HCT116 (cell line): ENCODE measurements around the gene PIK3R1. TPM values are rescaled to one million over a fixed set of nuclear protein-coding genes. Genes with fewer than 3 reads are reported as not detected.

Source experiments
- ATAC-seq: fragments of 200-7000 bp; cut with Tn5 transposase; 2 replicates; pipeline ENCODE4 v1.9.1; 2020; ENCODE audit warnings: mild to moderate bottlenecking, moderate library complexity
- BruUV-seq: library from RNA; stranded (reverse); fragments of 400-500 nt; replicated peaks from 2 replicates; lab custom pipeline; 2021; lab: Mats Ljungman, UMichigan
- CTCF ChIA-PET: fragments of 300-600 bp; sonication (Branson Sonifier 250); formaldehyde crosslinking; loops from one replicate; lab custom pipeline; 2021; ENCODE audit warnings: antibody characterized with exemption; lab: Charles Lee
- POLR2A ChIA-PET: fragments of 300-600, 350-600 bp; sonication (Branson Sonifier 250); formaldehyde crosslinking; loops from one replicate; lab custom pipeline; 2021; ENCODE audit warnings: antibody characterized with exemption; lab: Charles Lee
- RAD21 ChIA-PET, 2 experiments: fragments of 300-600 bp; sonication (Branson Sonifier 250); formaldehyde crosslinking; loops; one replicate each; lab custom pipeline; 2023; ENCODE audit warnings: low total read pairs in 2 of 2; ENCODE audit not compliant: uncharacterized antibody in 2 of 2, unreplicated experiment in 2 of 2, low non-redundant PET in 1 of 2; lab: Charles Lee
- DNase-seq: peaks from one replicate; pipeline ENCODE4 v3.0.0-alpha.2; 2010; ENCODE audit warnings: low read depth, low spot score
- H2AFZ ChIP-seq: fragments of 200-600 bp; shearing (Covaris generic), sonication (generic); 2 replicates; pipeline ENCODE4 v1.6.1; 2017; ENCODE audit warnings: low read depth, mixed run types, mixed read lengths, antibody characterized with exemption, low read length; ENCODE audit not compliant: poor library complexity, severe bottlenecking
- H3K27ac ChIP-seq: 2 replicates; pipeline ENCODE4 v1.5.1; 2012; ENCODE audit warnings: low read depth, low read length
- H3K27me3 ChIP-seq: fragments of 200-600 bp; sonication (generic); 2 replicates; pipeline ENCODE4 v1.6.1; 2016; ENCODE audit warnings: mixed run types, low read length, mixed read lengths; ENCODE audit not compliant: insufficient read depth
- H3K36me3 ChIP-seq, 2 experiments: fragments of 200-500 bp in 1 of 2; fragments of 200-600 bp in 1 of 2; sonication (Bioruptor generic) in 1 of 2; sonication (generic) in 1 of 2; 2 replicates each; pipeline versions ENCODE4 v1.5.1 to v1.6.1; 2014 to 2016; ENCODE audit warnings: low read length in 2 of 2, inconsistent platforms in 1 of 2, mixed read lengths in 1 of 2, mixed run types in 1 of 2; ENCODE audit not compliant: insufficient read depth in 2 of 2, control insufficient read depth in 1 of 2
- H3K4me1 ChIP-seq, 2 experiments: fragments of 200-600 bp in 1 of 2; sonication (generic) in 1 of 2; 2 replicates each; pipeline versions ENCODE4 v1.5.1 to v1.6.1; 2012 to 2017; ENCODE audit warnings: low read length in 2 of 2, inconsistent platforms in 1 of 2, mild to moderate bottlenecking in 1 of 2, mixed read lengths in 1 of 2, mixed run types in 1 of 2, moderate library complexity in 1 of 2; ENCODE audit not compliant: insufficient read depth in 2 of 2, control insufficient read depth in 1 of 2
- H3K4me2 ChIP-seq: fragments of 200-600 bp; sonication (generic); 2 replicates; pipeline ENCODE4 v1.6.1; 2017; ENCODE audit warnings: mixed run types, low read length, mixed read lengths
- H3K4me3 ChIP-seq, 2 experiments: fragments of 200-600 bp in 1 of 2; sonication (generic) in 1 of 2; replicated peaks in 1 of 2; 2 replicates each; pipeline ENCODE4 v1.5.1; 2011 to 2016; ENCODE audit warnings: low read length in 2 of 2, control low read depth in 1 of 2, low read depth in 1 of 2, mild to moderate bottlenecking in 1 of 2, mixed read lengths in 1 of 2, mixed run types in 1 of 2
- H3K79me2 ChIP-seq: fragments of 200-600 bp; sonication (generic); 2 replicates; pipeline ENCODE4 v1.6.1; 2017; ENCODE audit warnings: mild to moderate bottlenecking, mixed run types, low read length, moderate library complexity, mixed read lengths; ENCODE audit not compliant: insufficient read depth
- H3K9ac ChIP-seq: fragments of 200-600 bp; sonication (generic); 2 replicates; pipeline ENCODE4 v1.6.1; 2016; ENCODE audit warnings: low read length, mixed read lengths
- H3K9me2 ChIP-seq: fragments of 200-600 bp; sonication (generic), shearing (Covaris generic); 2 replicates; pipeline ENCODE4 v1.6.1; 2017; ENCODE audit warnings: mixed run types, mild to moderate bottlenecking, moderate library complexity; ENCODE audit not compliant: insufficient read depth
- H3K9me3 ChIP-seq, 2 experiments: fragments of 200-500 bp in 1 of 2; fragments of 200-600 bp in 1 of 2; sonication (Bioruptor generic) in 1 of 2; sonication (generic) in 1 of 2; 2 replicates each; pipeline ENCODE4 v1.6.1; 2014 to 2017; ENCODE audit warnings: low read length in 2 of 2, mixed read lengths in 2 of 2, inconsistent platforms in 1 of 2, low read depth in 1 of 2, mild to moderate bottlenecking in 1 of 2, mixed run types in 1 of 2, moderate library complexity in 1 of 2; ENCODE audit not compliant: control insufficient read depth in 1 of 2, insufficient read depth in 1 of 2
- H4K20me1 ChIP-seq: fragments of 200-600 bp; sonication (generic), shearing (Covaris generic); 2 replicates; pipeline ENCODE4 v1.6.1; 2017; ENCODE audit warnings: mixed run types, mild to moderate bottlenecking, moderate library complexity; ENCODE audit not compliant: insufficient read depth
- EGR1 ChIP-seq: IDR thresholded peaks from 2 replicates; pipeline ENCODE4 v1.6.1; 2012; ENCODE audit warnings: low read depth
- ELF1 ChIP-seq: IDR thresholded peaks from 2 replicates; pipeline ENCODE4 v1.6.1; 2012; ENCODE audit warnings: low read depth, borderline replicate concordance
- EZH2 ChIP-seq: fragments of 200-600 bp; sonication (generic); IDR thresholded peaks from 2 replicates; pipeline ENCODE4 v1.6.1; 2017; ENCODE audit warnings: antibody characterized with exemption, mixed run types
- EZH2phosphoT487 ChIP-seq: fragments of 200-600 bp; IDR thresholded peaks from 2 replicates; pipeline ENCODE4 v1.6.1; 2018; ENCODE audit warnings: antibody characterized with exemption, borderline replicate concordance
- FOSL1 ChIP-seq: IDR thresholded peaks from 2 replicates; pipeline ENCODE4 v1.6.1; 2012; ENCODE audit warnings: low read depth
- JUND ChIP-seq: IDR thresholded peaks from 2 replicates; pipeline ENCODE4 v1.6.1; 2012
- POLR2A ChIP-seq: IDR thresholded peaks from 2 replicates; pipeline ENCODE4 v1.7.0; 2011; ENCODE audit warnings: borderline replicate concordance; ENCODE audit not compliant: insufficient read depth, insufficient read length; ENCODE audit errors: extremely low read depth
- POLR2AphosphoS5 ChIP-seq: IDR thresholded peaks from 2 replicates; pipeline ENCODE4 v1.6.1; 2011; ENCODE audit warnings: mild to moderate bottlenecking, low read depth, low read length, moderate library complexity
- RAD21 ChIP-seq: IDR thresholded peaks from 2 replicates; pipeline ENCODE4 v1.6.1; 2012; ENCODE audit warnings: low read depth, mild to moderate bottlenecking
- SRF ChIP-seq: IDR thresholded peaks from 2 replicates; pipeline ENCODE4 v1.6.1; 2012; ENCODE audit warnings: low read depth
- TCF7L2 ChIP-seq: IDR thresholded peaks from 2 replicates; pipeline ENCODE4 v1.7.0; 2011; ENCODE audit warnings: borderline replicate concordance, inconsistent platforms; ENCODE audit not compliant: insufficient read depth, insufficient read length; ENCODE audit errors: extremely low read depth
- intact Hi-C: fragments of 100-400 bp; cut with micrococcal nuclease; formaldehyde crosslinking; loops from 2 replicates; pipeline ENCODE4 v1.10.0; 2022
- total RNA-seq: library from RNA; stranded (reverse); gene quantifications from one replicate; pipeline ENCODE4 v1.2.1, GENCODE V29; 2021; ENCODE audit not compliant: unreplicated experiment

The PIK3R1 gene
- total RNA-seq, 1 experiment from 2014 or later, result 7.2 TPM

DNA sequence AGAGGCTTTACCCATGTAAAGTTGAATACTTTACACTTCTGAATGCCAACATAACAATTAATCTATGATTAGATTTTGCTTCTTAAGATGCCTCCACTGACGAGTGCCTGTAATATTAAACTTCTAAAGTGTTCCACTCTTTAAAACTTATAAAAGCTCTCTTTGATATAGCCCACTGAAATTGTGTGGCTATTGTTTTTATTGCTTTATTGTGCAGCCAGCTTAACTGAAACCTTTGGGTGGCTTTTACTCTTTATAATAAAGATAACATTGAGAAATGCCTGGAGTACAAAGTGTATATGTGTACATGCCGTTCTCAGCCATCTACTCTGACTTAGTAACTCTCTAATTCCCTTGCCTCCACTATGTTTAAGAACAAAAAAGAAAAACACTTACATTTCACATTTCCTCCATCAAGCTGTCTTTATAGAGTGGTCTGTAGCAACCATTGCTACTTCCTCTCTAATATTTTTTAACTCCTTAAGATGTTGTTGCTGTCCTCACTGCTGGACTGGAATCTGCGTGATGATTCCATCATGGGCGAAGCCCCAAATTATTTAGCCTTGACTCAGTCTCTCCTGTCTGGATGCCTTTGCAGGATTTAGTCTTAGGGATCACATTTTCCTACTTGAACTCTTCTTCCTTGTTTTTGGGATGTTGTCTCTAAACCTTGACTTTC lies 9.1 kb downstream of the PIK3R1 start:
- no peak overlapping the region for H3K4me2 ChIP-seq
- H2AFZ ChIP-seq, result no peak overlapping the region
- H3K4me3 ChIP-seq, result no peak overlapping the region
- H3K27me3 ChIP-seq, result no peaks in the 10 kb centered on the region
- RAD21 ChIA-PET, result no interaction called here
- no peaks in the 10 kb centered on the region for H3K79me2 ChIP-seq
- intact Hi-C loops, result no loop called here
- no TSS peak for BruUV-seq
- H3K4me1 ChIP-seq, result peaks cover 0 to 6% of the 10 kb centered on the region in 2 experiments; a peak in 1 of 4 replicates
- H3K9me2 ChIP-seq, result no peaks in the 10 kb centered on the region
- DNase-seq (no peak), ATAC-seq (no peak)
- CTCF ChIA-PET, result no interaction called here
- H3K9ac ChIP-seq, result no peak overlapping the region
- TF ChIP-seq TCF7L2 (no peak), POLR2A (no peak), FOSL1 (no peak), EZH2 (no peak), ELF1 (no peak), EZH2phosphoT487 (no peak), EGR1 (no peak), SRF (no peak), JUND (no peak), RAD21 (no peak), POLR2AphosphoS5 (no peak)
- no peaks in the 10 kb centered on the region for H3K9me3 ChIP-seq
- H4K20me1 ChIP-seq, result no peaks in the 10 kb centered on the region
- 0 out of 4 replicates have a peak, but pooled peaks cover 0 to 2% of the 10 kb centered on the region in 2 experiments for H3K36me3 ChIP-seq
- POLR2A ChIA-PET, result interaction anchor here (1.0 to 1.2 kb wide), 2 partner anchors 9 kb away, joined by 6 to 10 read pairs; partner anchors contain the start of gene PIK3R1
- H3K27ac ChIP-seq, result no peak overlapping the region
